ENCODE results near the gene HS3ST5. TPM values are rescaled to one million over a fixed set of nuclear protein-coding genes. Genes with fewer than 3 reads are reported as not detected.
A peak's percentile ranks its signal among the peaks of the same experiment; 100 is the strongest.
"Not testable (repeated sequence)": the region's sequence is repeated elsewhere in the genome, so short reads cannot be mapped to it uniquely, and the experiment has no call there.

HS3ST5 gene
- total RNA-seq, 1 donor from 2014 or later, result 1.5 TPM

GRCh38 chr6:114020196-114020595 lies 322.6 kb downstream of the HS3ST5 start:
- DNase-seq (ENCODE audit: low read depth), result no peak
- Histone ChIP-seq H3K36me3 (ENCODE audit: insufficient read depth, low read length) (no peaks in the 10 kb centered on the region), H3K27me3 (ENCODE audit: insufficient read depth, low read length) (no peaks in the 10 kb centered on the region), H3K4me3 (ENCODE audit: insufficient read depth, low read depth, low read length) (no peak overlapping the region), H3K9me3 (ENCODE audit: insufficient read depth, low read depth, low read length) (no peaks in the 10 kb centered on the region), H3K27ac (ENCODE audit: low read depth, low read length) (no peak overlapping the region), H3K9ac (ENCODE audit: low read length) (no peak overlapping the region), H3K4me1 (ENCODE audit: insufficient read depth, low read length) (peaks cover 9% of the 10 kb centered on the region), H3K4me2 (ENCODE audit: low read length) (no peak overlapping the region), H3K79me2 (ENCODE audit: insufficient read depth, low read length) (no peaks in the 10 kb centered on the region), H4K20me1 (ENCODE audit: insufficient read depth, low read length) (no peaks in the 10 kb centered on the region), H2AFZ (ENCODE audit: low read depth, low read length) (no peak overlapping the region)
- Mint-ChIP-seq H3K27ac (ENCODE audit: unreplicated experiment) (no peak overlapping the region), H3K9me3 (ENCODE audit: unreplicated experiment) (no peaks in the 10 kb centered on the region), H3K4me1 (ENCODE audit: low read depth, unreplicated experiment) (peaks cover 29% of the 10 kb centered on the region), H3K36me3 (ENCODE audit: low read depth, unreplicated experiment) (peaks cover 2% of the 10 kb centered on the region), H3K4me3 (ENCODE audit: unreplicated experiment) (no peak overlapping the region), H3K27me3 (ENCODE audit: low read depth, unreplicated experiment) (no peaks in the 10 kb centered on the region)
- no peak for TF ChIP-seq CTCF (IDR thresholded peaks at IDR 0.05; ENCODE audit: insufficient read depth, low read depth, low read length)
- no peak for TF ChIP-seq EZH2 (IDR thresholded peaks at IDR 0.05; ENCODE audit: insufficient read depth, low read length)
- no peak for FAIRE-seq

- not testable (repeated sequence) for H3K79me2 ChIP-seq (ENCODE audit: insufficient read depth, low read length); H3K27me3 ChIP-seq (ENCODE audit: insufficient read depth, low read length); H3K4me1 ChIP-seq (ENCODE audit: insufficient read depth, low read length); FAIRE-seq; H3K9ac ChIP-seq (ENCODE audit: low read length); H3K36me3 ChIP-seq (ENCODE audit: insufficient read depth, low read length); H3K27me3 Mint-ChIP-seq (ENCODE audit: low read depth, unreplicated experiment); H3K9me3 ChIP-seq (ENCODE audit: insufficient read depth, low read depth, low read length); H3K36me3 Mint-ChIP-seq (ENCODE audit: low read depth, unreplicated experiment); H3K4me3 ChIP-seq (ENCODE audit: insufficient read depth, low read depth, low read length); H3K9me3 Mint-ChIP-seq (ENCODE audit: unreplicated experiment); H4K20me1 ChIP-seq (ENCODE audit: insufficient read depth, low read length); H3K27ac ChIP-seq (ENCODE audit: low read depth, low read length); H3K4me3 Mint-ChIP-seq (ENCODE audit: unreplicated experiment)
- Histone ChIP-seq H3K4me2 (ENCODE audit: low read length) (peak overlapping the region; percentile 49), H2AFZ (ENCODE audit: low read depth, low read length) (peak overlapping the region; percentile 41)
- Mint-ChIP-seq H3K27ac (ENCODE audit: unreplicated experiment) (peak overlapping the region; percentile 84), H3K4me1 (ENCODE audit: low read depth, unreplicated experiment) (peaks cover 29% of the 10 kb centered on the region)
- DNase-seq (ENCODE audit: low read depth), result peak; percentile 67
These were observed 325.7 kb downstream of the HS3ST5 start for GRCh38 chr6:114017146-114017545.

GRCh38 chr6:114014106-114014505 lies 328.7 kb downstream of the HS3ST5 start:
- H3K4me1 ChIP-seq (ENCODE audit: insufficient read depth, low read length); H3K9ac ChIP-seq (ENCODE audit: low read length); H4K20me1 ChIP-seq (ENCODE audit: insufficient read depth, low read length); H3K27ac Mint-ChIP-seq (ENCODE audit: unreplicated experiment); H3K36me3 Mint-ChIP-seq (ENCODE audit: low read depth, unreplicated experiment); H2AFZ ChIP-seq (ENCODE audit: low read depth, low read length); H3K79me2 ChIP-seq (ENCODE audit: insufficient read depth, low read length); H3K4me2 ChIP-seq (ENCODE audit: low read length); H3K4me3 Mint-ChIP-seq (ENCODE audit: unreplicated experiment); H3K9me3 Mint-ChIP-seq (ENCODE audit: unreplicated experiment); H3K27ac ChIP-seq (ENCODE audit: low read depth, low read length); H3K9me3 ChIP-seq (ENCODE audit: insufficient read depth, low read depth, low read length); FAIRE-seq; H3K27me3 Mint-ChIP-seq (ENCODE audit: low read depth, unreplicated experiment); H3K4me3 ChIP-seq (ENCODE audit: insufficient read depth, low read depth, low read length); H3K27me3 ChIP-seq (ENCODE audit: insufficient read depth, low read length); DNase-seq (ENCODE audit: low read depth); H3K36me3 ChIP-seq (ENCODE audit: insufficient read depth, low read length): not testable (repeated sequence)
- peaks cover 41% of the 10 kb centered on the region for H3K4me1 Mint-ChIP-seq (ENCODE audit: low read depth, unreplicated experiment)

GRCh38 chr6:114011486-114011885 lies 331.3 kb downstream of the HS3ST5 start:
- H3K9ac ChIP-seq (ENCODE audit: low read length); H4K20me1 ChIP-seq (ENCODE audit: insufficient read depth, low read length); H3K36me3 ChIP-seq (ENCODE audit: insufficient read depth, low read length); H3K79me2 ChIP-seq (ENCODE audit: insufficient read depth, low read length); H3K36me3 Mint-ChIP-seq (ENCODE audit: low read depth, unreplicated experiment); DNase-seq (ENCODE audit: low read depth); H3K4me1 ChIP-seq (ENCODE audit: insufficient read depth, low read length); H3K9me3 Mint-ChIP-seq (ENCODE audit: unreplicated experiment); H3K4me2 ChIP-seq (ENCODE audit: low read length); FAIRE-seq; H3K4me3 ChIP-seq (ENCODE audit: insufficient read depth, low read depth, low read length); H3K9me3 ChIP-seq (ENCODE audit: insufficient read depth, low read depth, low read length); H3K27ac ChIP-seq (ENCODE audit: low read depth, low read length); H2AFZ ChIP-seq (ENCODE audit: low read depth, low read length); H3K27me3 Mint-ChIP-seq (ENCODE audit: low read depth, unreplicated experiment); H3K4me3 Mint-ChIP-seq (ENCODE audit: unreplicated experiment); H3K27me3 ChIP-seq (ENCODE audit: insufficient read depth, low read length): not testable (repeated sequence)
- Mint-ChIP-seq H3K27ac (ENCODE audit: unreplicated experiment) (peak overlapping the region; percentile 64), H3K4me1 (ENCODE audit: low read depth, unreplicated experiment) (peaks cover 36% of the 10 kb centered on the region)

Measured in astrocyte (in vitro differentiated cells and primary cell).